Astrocyte (in vitro differentiated cells and primary cell): ENCODE data around the gene KIF1B. TPM values are rescaled to one million over a fixed set of nuclear protein-coding genes. Genes with fewer than 3 reads are reported as not detected.

Experiments
- DNase-seq: peaks from one replicate; pipeline ENCODE4 v3.0.0-alpha.2; 2010; ENCODE audit warnings: low read depth
- FAIRE-seq: peaks from 2 replicates; lab custom pipeline; 2011; peaks lifted over from hg19 to GRCh38; lab: Jason Lieb, UNC
- H2AFZ ChIP-seq: 2 replicates; pipeline ENCODE4 v1.6.0; 2012; ENCODE audit warnings: low read depth, low read length, inconsistent platforms
- H3K27ac ChIP-seq: 2 replicates; pipeline ENCODE4 v1.5.1; 2011; ENCODE audit warnings: low read depth, low read length, inconsistent platforms
- H3K27me3 ChIP-seq: 2 replicates; pipeline ENCODE4 v1.6.0; 2011; ENCODE audit warnings: low read length, inconsistent platforms; ENCODE audit not compliant: insufficient read depth
- H3K36me3 ChIP-seq: 2 replicates; pipeline ENCODE4 v1.5.1; 2011; ENCODE audit warnings: low read length, inconsistent platforms; ENCODE audit not compliant: insufficient read depth
- H3K4me1 ChIP-seq: 2 replicates; pipeline ENCODE4 v1.5.1; 2011; ENCODE audit warnings: low read length, inconsistent platforms; ENCODE audit not compliant: insufficient read depth
- H3K4me2 ChIP-seq: 2 replicates; pipeline ENCODE4 v1.6.0; 2012; ENCODE audit warnings: low read length, inconsistent platforms
- H3K4me3 ChIP-seq: 2 replicates; pipeline ENCODE4 v1.5.1; 2011; ENCODE audit warnings: low read depth, mild to moderate bottlenecking, low read length, inconsistent platforms; ENCODE audit not compliant: insufficient read depth
- H3K79me2 ChIP-seq: 2 replicates; pipeline ENCODE4 v1.6.0; 2012; ENCODE audit warnings: mild to moderate bottlenecking, low read length, inconsistent platforms; ENCODE audit not compliant: insufficient read depth
- H3K9ac ChIP-seq: 2 replicates; pipeline ENCODE4 v1.6.0; 2012; ENCODE audit warnings: mild to moderate bottlenecking, low read length, inconsistent platforms
- H3K9me3 ChIP-seq: 2 replicates; pipeline ENCODE4 v1.5.1; 2012; ENCODE audit warnings: low read depth, mild to moderate bottlenecking, low read length, inconsistent platforms; ENCODE audit not compliant: insufficient read depth
- H4K20me1 ChIP-seq: 2 replicates; pipeline ENCODE4 v1.6.0; 2012; ENCODE audit warnings: low read length, inconsistent platforms; ENCODE audit not compliant: insufficient read depth
- H3K27ac Mint-ChIP-seq: one replicate; pipeline ENCODE4 v1.8.0; 2021; ENCODE audit warnings: mild to moderate bottlenecking, mixed read lengths; ENCODE audit not compliant: unreplicated experiment
- H3K27me3 Mint-ChIP-seq: one replicate; pipeline ENCODE4 v1.8.0; 2021; ENCODE audit warnings: low read depth, mixed read lengths; ENCODE audit not compliant: unreplicated experiment
- H3K36me3 Mint-ChIP-seq: one replicate; pipeline ENCODE4 v1.8.0; 2021; ENCODE audit warnings: low read depth, mixed read lengths; ENCODE audit not compliant: unreplicated experiment
- H3K4me1 Mint-ChIP-seq: one replicate; pipeline ENCODE4 v1.8.0; 2021; ENCODE audit warnings: low read depth, mixed read lengths; ENCODE audit not compliant: unreplicated experiment
- H3K4me3 Mint-ChIP-seq: one replicate; pipeline ENCODE4 v1.8.0; 2021; ENCODE audit warnings: mild to moderate bottlenecking, moderate library complexity, mixed read lengths; ENCODE audit not compliant: unreplicated experiment
- H3K9me3 Mint-ChIP-seq: one replicate; pipeline ENCODE4 v1.8.0; 2021; ENCODE audit warnings: mild to moderate bottlenecking, mixed read lengths; ENCODE audit not compliant: unreplicated experiment
- EZH2 ChIP-seq: IDR thresholded peaks from 2 replicates; pipeline ENCODE4 v1.6.1; 2012; ENCODE audit warnings: mild to moderate bottlenecking, low read length, inconsistent platforms; ENCODE audit not compliant: insufficient read depth
- total RNA-seq: library from RNA; stranded (reverse); gene quantifications from 2 replicates; pipeline ENCODE4 v1.2.1, GENCODE V29; 2021
- TF ChIP-seq, protein P1 (sequence below): IDR thresholded peaks from 2 replicates; pipeline ENCODE4 v1.5.1; 2011; ENCODE audit warnings: low read depth, mild to moderate bottlenecking, inconsistent platforms, low read length, moderate library complexity; ENCODE audit not compliant: insufficient read depth

Gene KIF1B
- total RNA-seq, 1 donor from 2014 or later = 75.9 TPM

DNA sequence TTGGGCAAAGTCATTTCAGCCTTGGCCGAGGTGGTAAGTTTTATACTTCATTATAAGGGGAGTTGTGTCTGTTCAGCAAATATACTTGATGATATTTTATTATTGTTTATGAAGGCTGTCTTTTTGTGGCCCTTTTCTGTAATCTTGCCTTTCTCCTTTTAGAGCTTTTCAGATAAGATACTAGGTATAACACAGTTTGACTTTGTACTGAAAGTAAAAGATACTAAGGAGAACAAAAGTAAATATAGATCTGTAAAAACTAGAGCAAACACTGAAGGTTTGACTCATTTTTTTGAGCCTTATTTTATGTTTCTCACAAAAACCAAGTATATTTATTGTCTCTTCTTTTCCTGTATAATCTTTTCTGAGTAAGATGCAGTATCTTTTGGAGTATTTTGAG is 61.9 kb downstream of the KIF1B start:
- no peak overlapping the region for H3K27ac ChIP-seq
- H3K27me3 ChIP-seq = no peaks in the 10 kb centered on the region
- peaks cover 30% of the 10 kb centered on the region for H3K36me3 ChIP-seq
- peaks cover 15% of the 10 kb centered on the region for H3K79me2 ChIP-seq
- peaks cover 12% of the 10 kb centered on the region for H3K36me3 Mint-ChIP-seq
- H3K27me3 Mint-ChIP-seq = no peaks in the 10 kb centered on the region
- TF ChIP-seq EZH2 = no peak
- TF ChIP-seq, protein P1, sequence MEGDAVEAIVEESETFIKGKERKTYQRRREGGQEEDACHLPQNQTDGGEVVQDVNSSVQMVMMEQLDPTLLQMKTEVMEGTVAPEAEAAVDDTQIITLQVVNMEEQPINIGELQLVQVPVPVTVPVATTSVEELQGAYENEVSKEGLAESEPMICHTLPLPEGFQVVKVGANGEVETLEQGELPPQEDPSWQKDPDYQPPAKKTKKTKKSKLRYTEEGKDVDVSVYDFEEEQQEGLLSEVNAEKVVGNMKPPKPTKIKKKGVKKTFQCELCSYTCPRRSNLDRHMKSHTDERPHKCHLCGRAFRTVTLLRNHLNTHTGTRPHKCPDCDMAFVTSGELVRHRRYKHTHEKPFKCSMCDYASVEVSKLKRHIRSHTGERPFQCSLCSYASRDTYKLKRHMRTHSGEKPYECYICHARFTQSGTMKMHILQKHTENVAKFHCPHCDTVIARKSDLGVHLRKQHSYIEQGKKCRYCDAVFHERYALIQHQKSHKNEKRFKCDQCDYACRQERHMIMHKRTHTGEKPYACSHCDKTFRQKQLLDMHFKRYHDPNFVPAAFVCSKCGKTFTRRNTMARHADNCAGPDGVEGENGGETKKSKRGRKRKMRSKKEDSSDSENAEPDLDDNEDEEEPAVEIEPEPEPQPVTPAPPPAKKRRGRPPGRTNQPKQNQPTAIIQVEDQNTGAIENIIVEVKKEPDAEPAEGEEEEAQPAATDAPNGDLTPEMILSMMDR = no peak
- H3K4me3 ChIP-seq = no peak overlapping the region
- FAIRE-seq (no peak), DNase-seq (no peak)
- H3K9me3 Mint-ChIP-seq = no peaks in the 10 kb centered on the region
- H3K4me1 ChIP-seq = no peaks in the 10 kb centered on the region
- H3K9me3 ChIP-seq = no peaks in the 10 kb centered on the region
- no peak overlapping the region for H3K4me3 Mint-ChIP-seq
- no peak overlapping the region for H2AFZ ChIP-seq
- no peak overlapping the region for H3K27ac Mint-ChIP-seq
- no peaks in the 10 kb centered on the region for H3K4me1 Mint-ChIP-seq
- H3K9ac ChIP-seq = no peak overlapping the region
- peaks cover 9% of the 10 kb centered on the region for H4K20me1 ChIP-seq
- no peak overlapping the region for H3K4me2 ChIP-seq

DNA sequence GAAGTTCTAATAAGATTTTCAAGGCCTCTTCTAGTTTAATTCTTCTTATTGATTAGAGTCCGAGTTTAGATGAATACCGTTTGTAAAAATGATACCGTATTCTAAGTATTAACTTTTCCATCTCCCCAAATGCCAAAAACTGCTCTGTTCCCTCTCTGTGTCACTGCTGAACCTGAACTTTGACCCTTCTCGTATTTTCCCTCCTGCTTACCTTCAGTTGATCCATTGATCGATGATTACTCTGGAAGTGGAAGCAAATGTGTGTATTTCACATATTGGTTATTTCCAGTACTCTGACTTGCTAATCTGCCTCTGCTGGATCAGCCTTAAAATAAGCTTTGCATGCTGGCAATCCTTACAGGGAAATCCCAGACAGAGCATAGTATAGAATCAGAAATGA is 68.5 kb downstream of the KIF1B start:
- H3K27ac Mint-ChIP-seq = no peak overlapping the region
- peaks cover 10% of the 10 kb centered on the region for H3K4me1 Mint-ChIP-seq
- no peaks in the 10 kb centered on the region for H3K27me3 ChIP-seq
- no peaks in the 10 kb centered on the region for H3K9me3 ChIP-seq
- FAIRE-seq (no peak), DNase-seq (no peak)
- H3K4me3 ChIP-seq = no peak overlapping the region
- H3K27ac ChIP-seq = no peak overlapping the region
- no peaks in the 10 kb centered on the region for H3K79me2 ChIP-seq
- peaks cover 38% of the 10 kb centered on the region for H3K36me3 ChIP-seq
- no peaks in the 10 kb centered on the region for H3K27me3 Mint-ChIP-seq
- no peak overlapping the region for H2AFZ ChIP-seq
- H3K4me1 ChIP-seq = peaks cover 5% of the 10 kb centered on the region
- H3K4me2 ChIP-seq = no peak overlapping the region
- TF ChIP-seq, protein P1 = no peak
- no peak for TF ChIP-seq EZH2
- H3K36me3 Mint-ChIP-seq = peaks cover 18% of the 10 kb centered on the region
- no peak overlapping the region for H3K9ac ChIP-seq
- peaks cover 16% of the 10 kb centered on the region for H4K20me1 ChIP-seq
- no peak overlapping the region for H3K4me3 Mint-ChIP-seq
- no peaks in the 10 kb centered on the region for H3K9me3 Mint-ChIP-seq

DNA sequence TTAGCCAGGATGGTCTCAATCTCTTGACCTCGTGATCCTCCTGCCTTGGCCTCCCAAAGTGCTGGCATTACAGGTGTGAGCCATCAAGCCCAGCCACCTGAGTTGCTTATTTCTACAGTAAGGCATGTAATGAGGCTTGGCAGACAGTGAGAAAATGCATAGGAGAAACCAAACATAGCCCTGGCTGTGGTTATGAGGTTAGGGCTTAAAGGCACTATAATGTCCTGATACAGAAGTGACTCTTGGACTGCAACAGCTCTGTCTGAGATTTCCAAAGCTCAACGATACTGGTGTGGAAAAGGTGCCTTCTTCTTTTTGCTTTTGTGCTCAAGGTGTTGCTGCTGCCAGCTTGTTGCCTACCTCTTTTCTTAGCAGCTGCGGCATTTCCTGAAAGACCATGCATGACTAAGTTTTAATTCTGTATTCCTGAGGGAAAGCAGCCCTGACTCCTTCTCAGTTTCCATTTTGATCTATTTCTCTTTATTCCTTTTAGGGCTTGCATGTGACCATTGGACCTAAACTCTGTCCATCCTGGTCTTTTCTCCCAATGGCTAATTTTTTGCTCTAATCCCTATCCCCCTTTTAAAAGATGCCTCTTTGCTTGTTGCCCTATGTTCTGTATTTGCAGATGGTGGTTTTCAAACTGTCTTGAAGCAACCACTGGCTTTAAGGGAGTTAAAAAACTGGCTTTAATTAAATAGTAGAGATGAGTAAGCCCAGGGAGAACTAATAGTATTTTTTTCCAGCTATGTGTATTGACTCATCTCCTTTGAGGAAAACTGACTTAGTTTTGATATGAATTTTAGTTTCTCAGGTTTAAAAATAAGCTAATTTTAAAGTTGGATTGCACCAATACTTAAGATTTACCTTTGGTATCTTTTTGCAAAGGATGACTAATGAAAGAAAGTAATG is 70.3 kb downstream of the KIF1B start:
- Histone ChIP-seq H3K9me3 (no peaks in the 10 kb centered on the region), H3K36me3 (peaks cover 34% of the 10 kb centered on the region), H4K20me1 (peaks cover 13% of the 10 kb centered on the region), H3K4me2 (peak overlapping the region; percentile 41), H3K27me3 (no peaks in the 10 kb centered on the region), H2AFZ (no peak overlapping the region), H3K9ac (no peak overlapping the region), H3K27ac (peak overlapping the region; percentile 25), H3K79me2 (no peaks in the 10 kb centered on the region), H3K4me1 (peaks cover 5% of the 10 kb centered on the region), H3K4me3 (no peak overlapping the region)
- Mint-ChIP-seq H3K36me3 (peaks cover 16% of the 10 kb centered on the region), H3K4me3 (no peak overlapping the region), H3K27ac (peak overlapping the region; percentile 7), H3K4me1 (peaks cover 10% of the 10 kb centered on the region), H3K27me3 (no peaks in the 10 kb centered on the region), H3K9me3 (no peaks in the 10 kb centered on the region)
- DNase-seq = peak; percentile 48
- FAIRE-seq = peak; percentile 17
- TF ChIP-seq, protein P1 = no peak
- TF ChIP-seq EZH2 = no peak
